ENCODE results near the gene NSD1. TPM values are rescaled to one million over a fixed set of nuclear protein-coding genes. Genes with fewer than 3 reads are reported as not detected.

Gene NSD1
- polyA plus RNA-seq, 1 donor from 2014 or later: 12.8 TPM

DNA sequence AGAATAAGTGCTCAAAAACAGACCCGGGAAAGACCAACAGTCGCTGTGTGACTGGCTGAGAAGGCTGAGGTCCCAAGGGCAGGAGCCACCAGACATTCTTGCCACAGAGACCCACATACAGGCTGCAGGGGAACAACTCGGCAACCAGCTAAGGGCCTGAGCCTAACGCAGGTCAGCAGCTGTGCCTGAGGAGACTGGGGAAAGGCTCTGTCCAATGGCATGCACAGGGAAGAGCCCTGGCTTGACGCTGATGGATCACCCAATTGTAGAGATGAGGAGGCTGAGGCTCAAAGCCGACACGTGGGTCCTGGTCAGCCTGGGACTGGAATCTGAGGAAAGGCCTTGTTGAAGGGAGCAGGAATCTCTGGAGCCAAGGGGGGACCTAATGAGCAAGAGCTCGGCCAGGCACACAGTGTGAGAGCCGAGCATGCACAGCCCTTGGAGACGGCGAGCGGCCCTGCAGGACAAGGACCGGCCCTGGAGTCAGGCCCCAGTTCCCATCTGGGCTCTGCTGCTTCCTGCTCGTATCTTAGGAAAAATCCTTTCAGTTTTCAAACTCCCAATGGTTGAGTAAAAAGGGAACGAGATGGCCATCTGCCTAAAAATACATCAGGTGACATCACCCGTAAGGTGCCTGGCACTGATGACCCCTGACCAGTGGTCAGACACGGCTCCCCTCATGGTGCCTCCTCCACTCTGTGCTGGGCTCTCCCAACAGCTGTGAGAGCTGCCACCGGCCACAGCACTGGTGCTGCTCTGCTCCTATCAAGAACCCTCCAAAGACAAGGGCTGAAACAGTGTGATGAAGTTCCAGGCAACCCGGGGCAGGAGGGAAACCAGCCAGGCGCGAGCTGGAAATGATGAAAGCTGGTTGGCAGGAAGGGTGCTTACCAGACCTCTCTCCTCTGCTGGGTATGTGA lies 201.5 kb downstream of the NSD1 start:
- Histone ChIP-seq H3K27me3 (ENCODE audit: insufficient read depth, low read depth, low read length) (no peaks in the 10 kb centered on the region), H3K36me3 (ENCODE audit: insufficient read depth, low read length) (no peaks in the 10 kb centered on the region)

GRCh38 chr5:177335701-177336065 lies 202.1 kb downstream of the NSD1 start:
- Histone ChIP-seq H3K4me2 (ENCODE audit: low read length) (no peak overlapping the region), H3K9ac (ENCODE audit: low read length) (no peak overlapping the region), H3K36me3 (ENCODE audit: insufficient read depth, low read length) (no peaks in the 10 kb centered on the region), H3F3A (ENCODE audit: insufficient read depth, low read length, poor library complexity, severe bottlenecking) (no peaks in the 10 kb centered on the region), H4K20me1 (ENCODE audit: insufficient read depth) (no peaks in the 10 kb centered on the region), H3K9me3 (ENCODE audit: low read length) (no peaks in the 10 kb centered on the region), H3K27me3 (ENCODE audit: insufficient read depth, low read depth, low read length) (no peaks in the 10 kb centered on the region), H3K27ac (ENCODE audit: low read length) (no peak overlapping the region), H3K4me3 (ENCODE audit: low read length) (no peak overlapping the region), H3K9me2 (ENCODE audit: insufficient read depth, low read length) (no peaks in the 10 kb centered on the region), H3K79me2 (replicated peaks; ENCODE audit: insufficient read depth, low read length) (peaks cover 4% of the 10 kb centered on the region), H2AFZ (ENCODE audit: low read depth, low read length) (no peak overlapping the region)
- TF ChIP-seq, protein P1, sequence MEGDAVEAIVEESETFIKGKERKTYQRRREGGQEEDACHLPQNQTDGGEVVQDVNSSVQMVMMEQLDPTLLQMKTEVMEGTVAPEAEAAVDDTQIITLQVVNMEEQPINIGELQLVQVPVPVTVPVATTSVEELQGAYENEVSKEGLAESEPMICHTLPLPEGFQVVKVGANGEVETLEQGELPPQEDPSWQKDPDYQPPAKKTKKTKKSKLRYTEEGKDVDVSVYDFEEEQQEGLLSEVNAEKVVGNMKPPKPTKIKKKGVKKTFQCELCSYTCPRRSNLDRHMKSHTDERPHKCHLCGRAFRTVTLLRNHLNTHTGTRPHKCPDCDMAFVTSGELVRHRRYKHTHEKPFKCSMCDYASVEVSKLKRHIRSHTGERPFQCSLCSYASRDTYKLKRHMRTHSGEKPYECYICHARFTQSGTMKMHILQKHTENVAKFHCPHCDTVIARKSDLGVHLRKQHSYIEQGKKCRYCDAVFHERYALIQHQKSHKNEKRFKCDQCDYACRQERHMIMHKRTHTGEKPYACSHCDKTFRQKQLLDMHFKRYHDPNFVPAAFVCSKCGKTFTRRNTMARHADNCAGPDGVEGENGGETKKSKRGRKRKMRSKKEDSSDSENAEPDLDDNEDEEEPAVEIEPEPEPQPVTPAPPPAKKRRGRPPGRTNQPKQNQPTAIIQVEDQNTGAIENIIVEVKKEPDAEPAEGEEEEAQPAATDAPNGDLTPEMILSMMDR (IDR thresholded peaks at IDR 0.05; ENCODE audit: poor library complexity, severe bottlenecking): no peak
- TF ChIP-seq SMC3 (conservative IDR thresholded peaks at IDR 0.05; ENCODE audit: poor library complexity): no peak
- no peak for TF ChIP-seq EZH2 (IDR thresholded peaks at IDR 0.05; ENCODE audit: borderline replicate concordance, insufficient read depth, low read length, poor library complexity, severe bottlenecking)
- TF ChIP-seq EP300 (conservative IDR thresholded peaks at IDR 0.05; ENCODE audit: poor library complexity, severe bottlenecking): no peak
- TF ChIP-seq POLR2AphosphoS5 (IDR thresholded peaks at IDR 0.05): no peak
- TF ChIP-seq REST (IDR thresholded peaks at IDR 0.05; ENCODE audit: borderline replicate concordance): no peak

More for the DNA sequence above, 201.5 kb downstream of the NSD1 start:
- peaks cover 3% of the 10 kb centered on the region for H3K79me2 ChIP-seq (replicated peaks; ENCODE audit: insufficient read depth, low read length)
- no peaks in the 10 kb centered on the region for H3K9me3 ChIP-seq (ENCODE audit: low read length)
- no peaks in the 10 kb centered on the region for H4K20me1 ChIP-seq (ENCODE audit: insufficient read depth)
- H3K4me3 ChIP-seq (ENCODE audit: low read length): no peak overlapping the region
- no peak overlapping the region for H3K27ac ChIP-seq (ENCODE audit: low read length)
- H2AFZ ChIP-seq (ENCODE audit: low read depth, low read length): no peak overlapping the region
- H3K4me2 ChIP-seq (ENCODE audit: low read length): no peak overlapping the region
- no peaks in the 10 kb centered on the region for H3K9me2 ChIP-seq (ENCODE audit: insufficient read depth, low read length)
- TF ChIP-seq, protein P1 (IDR thresholded peaks at IDR 0.05; ENCODE audit: poor library complexity, severe bottlenecking): no peak
- no peak for TF ChIP-seq SMC3 (conservative IDR thresholded peaks at IDR 0.05; ENCODE audit: poor library complexity)
- no peak for TF ChIP-seq EZH2 (IDR thresholded peaks at IDR 0.05; ENCODE audit: borderline replicate concordance, insufficient read depth, low read length, poor library complexity, severe bottlenecking)
- TF ChIP-seq RAD21 (conservative IDR thresholded peaks at IDR 0.05): no peak
- TF ChIP-seq POLR2AphosphoS5 (IDR thresholded peaks at IDR 0.05): no peak
- TF ChIP-seq REST (IDR thresholded peaks at IDR 0.05; ENCODE audit: borderline replicate concordance): no peak
- no peak for TF ChIP-seq EP300 (conservative IDR thresholded peaks at IDR 0.05; ENCODE audit: poor library complexity, severe bottlenecking)
- no peak for TF ChIP-seq TAF1 (IDR thresholded peaks at IDR 0.05; ENCODE audit: low read depth)
- TF ChIP-seq MXI1 (conservative IDR thresholded peaks at IDR 0.05; ENCODE audit: poor library complexity, severe bottlenecking): no peak
- no peaks in the 10 kb centered on the region for H3F3A ChIP-seq (ENCODE audit: insufficient read depth, low read length, poor library complexity, severe bottlenecking)
- no peak overlapping the region for H3K9ac ChIP-seq (ENCODE audit: low read length)

Data from neural cell (in vitro differentiated cells).